ENCODE data around the gene MX1. TPM values are rescaled to one million over a fixed set of nuclear protein-coding genes. Genes with fewer than 3 reads are reported as not detected.
A peak's percentile ranks its signal among the peaks of the same experiment; 100 is the strongest.

MX1 gene
- 43.8 TPM for total RNA-seq

GRCh38 chr21:41425954-41426675, at the start of gene MX1:
MX1 (plus strand) TSS chr21:41426239; CDS start chr21:41432071, 5,832 bp downstream.
- DNase-seq (ENCODE audit: low spot score) = peak; percentile 76

- DNase-seq (ENCODE audit: low spot score) = no peak
Observed at GRCh38 chr21:41377715-41378114, 48.3 kb upstream of the MX1 start.

- DNase-seq (ENCODE audit: low spot score) = no peak
Observed at GRCh38 chr21:41378849-41379248, 47.2 kb upstream of the MX1 start.

GRCh38 chr21:41379901-41380300, 46.1 kb upstream of the MX1 start:
- no peak for DNase-seq (ENCODE audit: low spot score)

DNA sequence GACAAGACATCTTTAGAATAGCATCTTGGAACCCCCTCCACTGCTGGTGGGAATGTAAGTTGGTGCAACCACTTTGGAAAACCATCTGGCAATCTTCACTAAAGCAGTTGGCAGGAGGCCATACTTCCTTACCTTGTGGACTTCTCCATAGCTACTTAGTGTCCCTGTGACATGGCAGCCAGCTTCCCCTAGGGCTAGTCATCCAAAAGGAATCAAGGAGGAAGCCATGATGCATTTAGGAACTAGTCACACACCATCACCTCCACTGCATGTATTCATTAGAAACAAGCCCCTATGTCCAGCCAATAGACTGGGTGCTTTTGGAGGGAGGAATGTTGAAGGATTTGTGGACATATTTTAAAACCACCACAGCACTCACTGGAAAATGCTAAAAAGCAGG, 44.3 kb upstream of the MX1 start:
- DNase-seq (ENCODE audit: low spot score) = no peak

DNA sequence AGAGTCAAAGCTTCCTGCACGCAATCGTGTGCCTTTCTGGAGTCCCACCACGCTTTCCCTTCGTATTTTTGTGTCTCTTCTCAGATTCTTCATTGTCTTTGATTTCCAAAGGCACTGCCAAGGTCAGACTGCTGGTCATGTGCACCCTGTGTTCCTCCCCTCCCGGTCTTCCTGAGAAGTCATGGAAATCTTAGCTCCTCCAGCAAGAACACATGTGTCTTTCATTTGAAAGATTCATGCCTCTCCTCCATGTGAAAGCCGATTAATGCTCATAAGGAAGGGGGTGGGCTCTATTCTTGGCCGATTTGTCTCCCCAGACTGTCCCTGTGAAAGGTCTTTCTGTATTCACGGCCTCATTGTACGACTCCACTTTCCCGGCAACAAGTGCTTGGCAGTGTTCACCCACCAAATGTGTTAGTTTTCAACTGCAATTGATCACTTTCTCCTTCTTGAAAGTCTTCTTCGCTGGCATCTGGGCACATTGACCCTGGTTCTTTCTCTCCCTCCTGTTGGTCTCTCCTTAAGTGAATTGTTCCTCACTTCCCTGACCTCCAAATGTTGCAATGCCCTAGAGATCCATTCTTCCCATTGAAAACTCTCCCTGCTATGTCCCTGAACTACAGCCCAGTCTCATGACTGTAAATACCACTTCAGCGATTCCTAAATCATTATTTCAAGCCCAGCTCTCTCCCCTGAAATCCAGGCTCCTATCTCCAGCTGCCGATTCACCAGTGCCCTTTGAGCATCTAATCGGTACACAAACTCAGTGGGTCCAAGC, 38.8 kb upstream of the MX1 start:
- DNase-seq (ENCODE audit: low spot score) = no peak

- no peak for DNase-seq (ENCODE audit: low spot score)
Observed at GRCh38 chr21:41387824-41388223, 38.2 kb upstream of the MX1 start.

DNA sequence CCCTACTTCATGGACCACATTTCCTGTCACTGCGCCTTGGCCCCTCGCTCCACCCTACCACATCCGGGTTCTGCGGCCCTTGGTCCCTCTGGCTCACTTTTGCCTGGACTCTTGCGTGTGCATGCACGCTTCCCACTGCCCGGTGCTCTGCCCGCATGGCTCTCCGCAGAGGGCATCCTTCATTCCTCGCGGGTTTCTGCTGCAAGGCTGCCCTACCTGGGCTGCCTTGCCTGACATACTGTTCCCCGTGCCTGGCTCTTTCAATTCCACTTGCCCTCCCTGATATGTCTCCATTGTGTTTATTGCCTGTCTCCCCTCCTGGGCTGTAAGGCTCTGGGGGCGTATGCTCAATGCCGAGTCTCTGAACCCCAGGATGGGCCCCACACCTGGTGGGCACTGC, 37.8 kb upstream of the MX1 start:
- DNase-seq (ENCODE audit: low spot score) = no peak

GRCh38 chr21:41390043-41390639, 35.9 kb upstream of the MX1 start:
- DNase-seq (ENCODE audit: low spot score) = no peak

DNA sequence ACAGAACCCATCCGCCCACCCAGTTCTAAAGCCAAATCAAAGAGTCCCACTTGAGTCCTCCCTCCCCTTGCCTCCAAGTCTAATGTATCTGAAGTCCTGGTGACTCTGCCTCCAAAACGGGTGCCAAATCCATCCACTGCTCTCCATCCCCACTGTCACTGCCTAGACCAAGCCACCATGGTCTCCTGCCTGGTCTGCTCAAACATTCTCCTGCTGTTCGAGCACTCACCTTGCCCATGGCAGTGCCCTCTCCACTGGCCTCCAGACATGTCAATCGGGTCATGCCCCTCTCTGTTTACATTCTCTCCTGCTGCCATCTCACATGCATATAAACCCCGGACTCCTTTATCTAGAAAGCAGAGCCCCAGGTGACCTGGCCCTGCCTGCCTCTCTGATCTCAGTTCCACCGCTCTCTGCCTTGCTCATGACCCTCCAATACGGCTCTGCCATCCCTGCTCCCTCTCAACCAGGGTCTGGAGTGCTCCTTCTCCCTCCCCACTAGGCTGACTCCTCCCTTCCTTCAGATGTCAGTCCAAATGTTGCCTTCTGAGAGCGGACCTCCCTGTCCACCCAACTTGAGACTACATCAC, 32.1 kb upstream of the MX1 start:
- DNase-seq (ENCODE audit: low spot score) = no peak

DNA sequence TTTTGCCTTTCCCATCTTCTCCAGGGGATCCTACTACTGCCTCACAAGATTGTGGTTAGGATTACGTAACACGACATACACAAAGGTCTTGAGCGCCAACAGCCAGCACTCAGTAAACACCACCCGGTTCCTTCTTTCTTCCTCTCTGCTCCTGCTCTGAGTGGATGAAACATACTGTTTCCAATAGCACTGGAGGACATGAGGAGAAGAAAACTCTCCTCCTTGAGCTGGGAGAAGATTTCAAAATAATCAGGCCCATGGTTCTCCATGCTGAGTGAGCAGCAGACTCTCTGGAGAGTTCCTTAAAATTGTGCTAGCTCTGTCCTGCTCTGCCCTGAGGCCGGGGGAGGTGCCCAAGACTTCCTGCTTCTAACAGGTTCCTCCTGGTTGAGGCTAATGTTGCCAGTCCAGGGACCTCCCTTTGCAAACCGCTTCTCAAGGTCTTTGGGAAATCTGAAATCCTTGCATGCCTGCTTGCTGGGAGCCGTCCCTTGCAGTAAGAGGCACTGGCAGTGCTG, 29.4 kb upstream of the MX1 start:
- peak; percentile 69 for DNase-seq (ENCODE audit: low spot score)

DNA sequence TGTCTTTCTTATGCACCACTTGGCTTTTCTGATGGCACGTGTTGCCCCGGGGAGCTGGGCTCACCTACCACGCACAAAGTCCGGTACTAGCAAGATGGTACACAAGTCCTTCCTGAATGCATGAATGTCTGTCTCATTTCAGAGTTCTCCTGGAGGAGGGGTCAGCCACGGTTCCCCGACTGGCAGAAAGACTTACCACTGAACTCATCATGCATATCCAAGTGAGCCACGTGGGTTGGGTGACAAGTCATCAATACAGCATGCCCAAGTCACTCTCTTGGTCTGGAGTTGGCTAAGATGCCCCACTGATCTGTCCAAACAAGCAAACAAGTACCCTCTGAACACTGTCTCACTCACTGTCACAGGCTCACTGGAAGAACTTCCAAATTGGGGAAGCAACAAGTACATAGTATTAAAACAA, 28.6 kb upstream of the MX1 start:
- no peak for DNase-seq (ENCODE audit: low spot score)

- no peak for DNase-seq (ENCODE audit: low spot score)
Observed at GRCh38 chr21:41398251-41398650, 27.8 kb upstream of the MX1 start.

GRCh38 chr21:41398831-41399230, 27.2 kb upstream of the MX1 start:
- DNase-seq (ENCODE audit: low spot score) = no peak

GRCh38 chr21:41399246-41399800, 26.7 kb upstream of the MX1 start:
- DNase-seq (ENCODE audit: low spot score) = no peak

DNA sequence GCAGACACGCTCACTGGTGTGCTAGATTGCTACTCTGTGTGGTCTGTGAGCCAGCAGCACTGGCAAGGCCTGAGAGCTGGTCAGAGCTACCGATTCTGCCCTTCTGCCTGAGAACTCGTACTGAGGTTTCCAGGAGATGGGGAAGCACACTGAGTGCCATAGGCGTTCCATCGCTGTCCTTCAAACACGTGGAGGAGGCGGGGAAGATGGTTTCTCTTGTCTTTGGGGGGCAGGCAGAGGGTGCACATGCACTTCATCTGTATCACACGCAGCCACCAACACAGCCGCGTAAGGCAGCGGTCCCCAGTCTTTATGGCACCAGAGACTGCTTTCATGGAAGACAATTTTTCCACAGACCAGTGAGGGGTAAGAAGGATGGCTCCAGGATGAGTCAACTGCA, 23.8 kb upstream of the MX1 start:
- DNase-seq (ENCODE audit: low spot score) = no peak

- no peak for DNase-seq (ENCODE audit: low spot score)
Observed at GRCh38 chr21:41402796-41403195, 23.2 kb upstream of the MX1 start.

- DNase-seq (ENCODE audit: low spot score) = no peak
Observed at GRCh38 chr21:41403331-41403730, 22.7 kb upstream of the MX1 start.

GRCh38 chr21:41403966-41404365, 22.1 kb upstream of the MX1 start:
- DNase-seq (ENCODE audit: low spot score) = no peak

DNA sequence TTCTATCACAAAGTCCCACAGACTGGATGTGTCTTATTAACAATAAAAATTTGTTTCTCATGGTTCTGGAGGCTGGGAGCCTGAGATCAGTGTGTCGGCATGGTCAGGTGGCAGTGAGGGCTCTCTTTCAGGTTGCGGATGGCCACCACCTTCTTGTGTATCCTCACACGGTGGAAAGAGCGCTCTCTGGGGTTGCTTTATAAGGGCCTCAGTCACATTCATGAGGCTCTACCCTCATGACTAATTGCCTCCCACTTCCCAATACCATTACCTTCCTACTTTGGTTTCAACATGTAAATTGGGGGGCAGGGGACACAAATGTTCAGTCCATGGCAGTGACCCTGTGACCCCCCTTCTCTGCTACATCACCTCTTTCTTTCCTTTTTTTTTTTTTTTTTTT, 20.7 kb upstream of the MX1 start:
- DNase-seq (ENCODE audit: low spot score) = no peak

GRCh38 chr21:41406340-41406739, 19.7 kb upstream of the MX1 start:
- no peak for DNase-seq (ENCODE audit: low spot score)

Measured in ureter (tissue), 1 donor.